HEK293 (cell line): ENCODE data around the gene POU4F3.
"Not testable (repeated sequence)": the region's sequence is repeated elsewhere in the genome, so short reads cannot be mapped to it uniquely, and the experiment has no call there.

ENCODE experiments used
- HOXA7 ChIP-seq: sonication (generic); formaldehyde crosslinking; IDR thresholded peaks from 2 replicates; pipeline ENCODE4 v1.8.1; 2022; ENCODE audit warnings: missing genetic modification reagents, borderline replicate concordance
- PRDM1 ChIP-seq: fragments of 450-650 bp; formaldehyde crosslinking; IDR thresholded peaks from 2 replicates; pipeline ENCODE4; 2016; ENCODE audit warnings: missing biosample characterization, missing genetic modification characterization
- YY1 ChIP-seq: fragments of 450-650 bp; formaldehyde crosslinking; IDR thresholded peaks from 2 replicates; pipeline ENCODE4 v1.5.1; 2018; ENCODE audit warnings: missing biosample characterization, missing genetic modification characterization
- ZBTB7A ChIP-seq: fragments of 450-650 bp; formaldehyde crosslinking; IDR thresholded peaks from 2 replicates; pipeline ENCODE4 v1.5.1; 2016; ENCODE audit warnings: low read depth, missing biosample characterization, missing genetic modification characterization
- ZNF248 ChIP-seq: fragments of 450-650 bp; formaldehyde crosslinking; IDR thresholded peaks from 2 replicates; pipeline ENCODE4 v1.5.1; 2017; ENCODE audit warnings: missing biosample characterization, missing genetic modification characterization
- ZNF266 ChIP-seq: fragments of 450-650 bp; formaldehyde crosslinking; IDR thresholded peaks from 2 replicates; pipeline ENCODE4 v1.5.1; 2016; ENCODE audit warnings: missing biosample characterization, missing genetic modification characterization, low read depth
- ZNF302 ChIP-seq: fragments of 450-650 bp; formaldehyde crosslinking; IDR thresholded peaks from 2 replicates; pipeline ENCODE4 v1.5.1; 2016; ENCODE audit warnings: missing biosample characterization, missing genetic modification characterization, low read depth
- ZNF366 ChIP-seq: fragments of 450-650 bp; formaldehyde crosslinking; conservative IDR thresholded peaks from 2 replicates; pipeline ENCODE4 v1.5.1; 2016; ENCODE audit warnings: missing biosample characterization, missing genetic modification characterization
- ZNF76 ChIP-seq: fragments of 450-650 bp; formaldehyde crosslinking; IDR thresholded peaks from 2 replicates; pipeline ENCODE4; 2016; ENCODE audit warnings: low read depth, missing biosample characterization, missing genetic modification characterization, borderline replicate concordance
- TF ChIP-seq, protein P1 (sequence below): fragments of 450-650 bp; formaldehyde crosslinking; IDR thresholded peaks from 2 replicates; pipeline ENCODE4 v1.5.1; 2016; ENCODE audit warnings: missing biosample characterization, missing genetic modification characterization
- TF ChIP-seq, protein P2 (sequence below): fragments of 450-650 bp; formaldehyde crosslinking; IDR thresholded peaks from 2 replicates; pipeline ENCODE4 v1.5.1; 2016; ENCODE audit warnings: missing biosample characterization, missing genetic modification characterization, low read depth
- TF ChIP-seq, protein P3 (sequence below): fragments of 450-650 bp; formaldehyde crosslinking; IDR thresholded peaks from 2 replicates; pipeline ENCODE4 v1.5.1; 2016; ENCODE audit warnings: missing biosample characterization, missing genetic modification characterization, borderline replicate concordance

DNA sequence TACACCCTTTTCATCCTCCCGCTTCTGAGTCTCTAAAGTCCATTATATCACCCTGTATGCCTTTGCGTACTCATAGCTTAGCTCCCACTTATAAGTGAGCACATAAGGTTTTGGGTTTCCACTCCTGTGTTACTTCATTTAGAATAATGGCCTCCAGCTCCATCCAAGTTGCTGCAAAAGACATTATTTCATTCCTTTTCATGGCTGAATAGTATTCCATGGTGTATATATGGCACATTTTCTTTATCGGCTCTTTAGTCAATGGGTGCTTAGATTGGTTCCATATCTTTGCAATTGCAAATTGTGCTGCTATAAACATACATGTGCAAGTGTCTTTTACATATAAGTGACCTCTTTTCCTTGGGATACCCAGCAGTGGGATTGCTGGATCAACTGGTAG, 39.7 kb upstream of the POU4F3 start:
- TF ChIP-seq, protein P1, sequence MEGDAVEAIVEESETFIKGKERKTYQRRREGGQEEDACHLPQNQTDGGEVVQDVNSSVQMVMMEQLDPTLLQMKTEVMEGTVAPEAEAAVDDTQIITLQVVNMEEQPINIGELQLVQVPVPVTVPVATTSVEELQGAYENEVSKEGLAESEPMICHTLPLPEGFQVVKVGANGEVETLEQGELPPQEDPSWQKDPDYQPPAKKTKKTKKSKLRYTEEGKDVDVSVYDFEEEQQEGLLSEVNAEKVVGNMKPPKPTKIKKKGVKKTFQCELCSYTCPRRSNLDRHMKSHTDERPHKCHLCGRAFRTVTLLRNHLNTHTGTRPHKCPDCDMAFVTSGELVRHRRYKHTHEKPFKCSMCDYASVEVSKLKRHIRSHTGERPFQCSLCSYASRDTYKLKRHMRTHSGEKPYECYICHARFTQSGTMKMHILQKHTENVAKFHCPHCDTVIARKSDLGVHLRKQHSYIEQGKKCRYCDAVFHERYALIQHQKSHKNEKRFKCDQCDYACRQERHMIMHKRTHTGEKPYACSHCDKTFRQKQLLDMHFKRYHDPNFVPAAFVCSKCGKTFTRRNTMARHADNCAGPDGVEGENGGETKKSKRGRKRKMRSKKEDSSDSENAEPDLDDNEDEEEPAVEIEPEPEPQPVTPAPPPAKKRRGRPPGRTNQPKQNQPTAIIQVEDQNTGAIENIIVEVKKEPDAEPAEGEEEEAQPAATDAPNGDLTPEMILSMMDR (tag by site-specific recombination) = not testable (repeated sequence)
- not testable (repeated sequence) for TF ChIP-seq PRDM1 (tag by site-specific recombination); ZNF266 (tag by site-specific recombination); ZNF248 (tag by site-specific recombination); YY1 (tag by site-specific recombination); ZNF302 (tag by site-specific recombination); HOXA7 (CRISPR knock-in tag); ZNF366 (tag by site-specific recombination); ZBTB7A (tag by site-specific recombination); ZNF76
- TF ChIP-seq, protein P2, sequence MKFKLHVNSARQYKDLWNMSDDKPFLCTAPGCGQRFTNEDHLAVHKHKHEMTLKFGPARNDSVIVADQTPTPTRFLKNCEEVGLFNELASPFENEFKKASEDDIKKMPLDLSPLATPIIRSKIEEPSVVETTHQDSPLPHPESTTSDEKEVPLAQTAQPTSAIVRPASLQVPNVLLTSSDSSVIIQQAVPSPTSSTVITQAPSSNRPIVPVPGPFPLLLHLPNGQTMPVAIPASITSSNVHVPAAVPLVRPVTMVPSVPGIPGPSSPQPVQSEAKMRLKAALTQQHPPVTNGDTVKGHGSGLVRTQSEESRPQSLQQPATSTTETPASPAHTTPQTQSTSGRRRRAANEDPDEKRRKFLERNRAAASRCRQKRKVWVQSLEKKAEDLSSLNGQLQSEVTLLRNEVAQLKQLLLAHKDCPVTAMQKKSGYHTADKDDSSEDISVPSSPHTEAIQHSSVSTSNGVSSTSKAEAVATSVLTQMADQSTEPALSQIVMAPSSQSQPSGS = not testable (repeated sequence)
- TF ChIP-seq, protein P3, sequence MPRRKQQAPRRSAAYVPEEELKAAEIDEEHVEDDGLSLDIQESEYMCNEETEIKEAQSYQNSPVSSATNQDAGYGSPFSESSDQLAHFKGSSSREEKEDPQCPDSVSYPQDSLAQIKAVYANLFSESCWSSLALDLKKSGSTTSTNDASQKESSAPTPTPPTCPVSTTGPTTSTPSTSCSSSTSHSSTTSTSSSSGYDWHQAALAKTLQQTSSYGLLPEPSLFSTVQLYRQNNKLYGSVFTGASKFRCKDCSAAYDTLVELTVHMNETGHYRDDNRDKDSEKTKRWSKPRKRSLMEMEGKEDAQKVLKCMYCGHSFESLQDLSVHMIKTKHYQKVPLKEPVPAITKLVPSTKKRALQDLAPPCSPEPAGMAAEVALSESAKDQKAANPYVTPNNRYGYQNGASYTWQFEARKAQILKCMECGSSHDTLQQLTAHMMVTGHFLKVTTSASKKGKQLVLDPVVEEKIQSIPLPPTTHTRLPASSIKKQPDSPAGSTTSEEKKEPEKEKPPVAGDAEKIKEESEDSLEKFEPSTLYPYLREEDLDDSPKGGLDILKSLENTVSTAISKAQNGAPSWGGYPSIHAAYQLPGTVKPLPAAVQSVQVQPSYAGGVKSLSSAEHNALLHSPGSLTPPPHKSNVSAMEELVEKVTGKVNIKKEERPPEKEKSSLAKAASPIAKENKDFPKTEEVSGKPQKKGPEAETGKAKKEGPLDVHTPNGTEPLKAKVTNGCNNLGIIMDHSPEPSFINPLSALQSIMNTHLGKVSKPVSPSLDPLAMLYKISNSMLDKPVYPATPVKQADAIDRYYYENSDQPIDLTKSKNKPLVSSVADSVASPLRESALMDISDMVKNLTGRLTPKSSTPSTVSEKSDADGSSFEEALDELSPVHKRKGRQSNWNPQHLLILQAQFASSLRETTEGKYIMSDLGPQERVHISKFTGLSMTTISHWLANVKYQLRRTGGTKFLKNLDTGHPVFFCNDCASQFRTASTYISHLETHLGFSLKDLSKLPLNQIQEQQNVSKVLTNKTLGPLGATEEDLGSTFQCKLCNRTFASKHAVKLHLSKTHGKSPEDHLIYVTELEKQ = not testable (repeated sequence)
